ENCODE results near the gene MTCH2.

- TF ChIP-seq CTCF (IDR thresholded peaks at IDR 0.05) (no peak), EP300 (IDR thresholded peaks at IDR 0.05) (no peak)
Measured at GRCh38 chr11:47592251-47592650, 50.1 kb downstream of the MTCH2 start.
